COLO668 (cell line): ENCODE data around the gene AP2A2.

Experiments used
- DNase-seq: peaks from one replicate; lab custom pipeline; 2025; ENCODE audit not compliant: unreplicated experiment; lab: John Stamatoyannopoulos, UW

Gene AP2A2

GRCh38 chr11:995044-995751 lies 69.5 kb downstream of the AP2A2 start:
- no peak for DNase-seq

GRCh38 chr11:995752-996420 lies 70.2 kb downstream of the AP2A2 start:
- DNase-seq: no peak

GRCh38 chr11:996681-997080 lies 71.0 kb downstream of the AP2A2 start:
- DNase-seq: no peak

GRCh38 chr11:997907-998306 lies 72.2 kb downstream of the AP2A2 start:
- DNase-seq: no peak

GRCh38 chr11:999009-999408 lies 73.3 kb downstream of the AP2A2 start:
- DNase-seq: no peak

- no peak for DNase-seq
Measured at GRCh38 chr11:1000357-1001278, 74.9 kb downstream of the AP2A2 start.

GRCh38 chr11:1001617-1002405 lies 76.1 kb downstream of the AP2A2 start:
- no peak for DNase-seq

- DNase-seq: no peak
Measured at GRCh38 chr11:1002406-1002984, 76.8 kb downstream of the AP2A2 start.

- DNase-seq: no peak
Measured at GRCh38 chr11:1003159-1003558, 77.5 kb downstream of the AP2A2 start.

GRCh38 chr11:1005928-1006327 lies 80.3 kb downstream of the AP2A2 start:
- peak; percentile 75 for DNase-seq

- DNase-seq: no peak
Measured at GRCh38 chr11:1006762-1007161, 81.1 kb downstream of the AP2A2 start.

- no peak for DNase-seq
Measured at GRCh38 chr11:1007279-1007678, 81.6 kb downstream of the AP2A2 start.

- DNase-seq: no peak
Measured at GRCh38 chr11:1008001-1008802, 82.5 kb downstream of the AP2A2 start.

- no peak for DNase-seq
Measured at GRCh38 chr11:1008803-1009145, 83.1 kb downstream of the AP2A2 start.

GRCh38 chr11:1009371-1009770 lies 83.7 kb downstream of the AP2A2 start:
- no peak for DNase-seq

GRCh38 chr11:1009991-1010390 lies 84.3 kb downstream of the AP2A2 start:
- DNase-seq: peak; percentile 10

GRCh38 chr11:1010551-1011319 lies 85.1 kb downstream of the AP2A2 start:
- DNase-seq: no peak

- peak; percentile 74 for DNase-seq
Measured at GRCh38 chr11:1011320-1011698, 85.6 kb downstream of the AP2A2 start.

GRCh38 chr11:1012291-1012690 lies 86.6 kb downstream of the AP2A2 start:
- no peak for DNase-seq
